Liver (tissue), 9 donors: ENCODE measurements around the gene S1PR1. TPM values are rescaled to one million over a fixed set of nuclear protein-coding genes. Genes with fewer than 3 reads are reported as not detected.

Experiments used
- DNase-seq: peaks from one replicate; pipeline ENCODE4 v3.0.0-alpha.2; 2017; ENCODE audit warnings: low spot score
- H3K27ac ChIP-seq, 2 donors: one replicate each; pipeline ENCODE4 v1.7.0; 2013; ENCODE audit warnings: inconsistent platforms in 2 of 2, low read length in 2 of 2, control low read depth in 1 of 2, low read depth in 1 of 2, mild to moderate bottlenecking in 1 of 2
- H3K27me3 ChIP-seq, 4 donors: one replicate each; pipeline versions ENCODE4 v1.6.1 to v1.7.0; 2013; ENCODE audit warnings: low read length in 3 of 4, inconsistent platforms in 1 of 4, mild to moderate bottlenecking in 1 of 4, moderate library complexity in 1 of 4; ENCODE audit not compliant: control insufficient read depth in 4 of 4, insufficient read depth in 4 of 4
- H3K36me3 ChIP-seq, 4 donors: one replicate each; pipeline versions ENCODE4 v1.6.1 to v1.7.0; 2013; ENCODE audit warnings: low read length in 3 of 4, mild to moderate bottlenecking in 3 of 4, low read depth in 1 of 4, moderate library complexity in 1 of 4; ENCODE audit not compliant: control insufficient read depth in 4 of 4, insufficient read depth in 3 of 4
- H3K4me1 ChIP-seq, 4 donors: one replicate each; pipeline versions ENCODE4 v1.6.1 to v1.7.0; 2013; ENCODE audit warnings: low read length in 3 of 4, mild to moderate bottlenecking in 3 of 4, moderate library complexity in 1 of 4; ENCODE audit not compliant: control insufficient read depth in 4 of 4, insufficient read depth in 4 of 4
- H3K4me3 ChIP-seq, 3 donors: one replicate each; pipeline versions ENCODE4 v1.6.1 to v1.7.0; 2013; ENCODE audit warnings: low read length in 3 of 3, control low read depth in 1 of 3, low read depth in 1 of 3, mild to moderate bottlenecking in 1 of 3
- H3K9ac ChIP-seq, 2 donors: one replicate each; pipeline ENCODE4 v1.7.0; 2013; ENCODE audit warnings: low read length in 2 of 2, mild to moderate bottlenecking in 2 of 2, moderate library complexity in 2 of 2, control low read depth in 1 of 2, low read depth in 1 of 2
- H3K9me3 ChIP-seq, 4 donors: one replicate each; pipeline versions ENCODE4 v1.6.1 to v1.7.0; 2013; ENCODE audit warnings: low read length in 3 of 4; ENCODE audit not compliant: control insufficient read depth in 4 of 4
- ATF3 ChIP-seq: IDR thresholded peaks from 2 replicates; pipeline ENCODE4 v1.6.1; 2016; ENCODE audit warnings: antibody characterized with exemption
- EGR1 ChIP-seq, 2 donors: IDR thresholded peaks; 2 replicates each; pipeline ENCODE4 v1.6.1; 2016 to 2018; ENCODE audit warnings: antibody characterized with exemption in 2 of 2, low read depth in 2 of 2
- FOXA1 ChIP-seq: IDR thresholded peaks from 2 replicates; pipeline ENCODE4 v1.6.1; 2016; ENCODE audit warnings: antibody characterized with exemption
- FOXA2 ChIP-seq: IDR thresholded peaks from 2 replicates; pipeline ENCODE4 v1.6.1; 2016; ENCODE audit warnings: antibody characterized with exemption
- GABPA ChIP-seq, 2 donors: IDR thresholded peaks in 1 of 2; conservative IDR thresholded peaks in 1 of 2; 2 replicates each; pipeline ENCODE4 v1.6.1; 2016; ENCODE audit warnings: antibody characterized with exemption in 2 of 2, mild to moderate bottlenecking in 1 of 2, moderate library complexity in 1 of 2
- HNF4A ChIP-seq, 2 donors: conservative IDR thresholded peaks; 2 replicates each; pipeline ENCODE4 v1.6.1; 2016; ENCODE audit warnings: antibody characterized with exemption in 2 of 2, mild to moderate bottlenecking in 2 of 2
- HNF4G ChIP-seq: IDR thresholded peaks from 2 replicates; pipeline ENCODE4 v1.6.1; 2016; ENCODE audit warnings: antibody characterized with exemption
- JUND ChIP-seq, 2 donors: IDR thresholded peaks; 2 replicates each; pipeline ENCODE4 v1.6.1; 2016; ENCODE audit warnings: antibody characterized with exemption in 2 of 2
- MAX ChIP-seq: IDR thresholded peaks from 2 replicates; pipeline ENCODE4 v1.6.1; 2016; ENCODE audit warnings: antibody characterized with exemption
- NR2F2 ChIP-seq: IDR thresholded peaks from 2 replicates; pipeline ENCODE4 v1.6.1; 2016; ENCODE audit warnings: antibody characterized with exemption
- RAD21 ChIP-seq, 2 donors: IDR thresholded peaks; 2 replicates each; pipeline ENCODE4 v1.6.1; 2016; ENCODE audit warnings: antibody characterized with exemption in 2 of 2, mild to moderate bottlenecking in 2 of 2
- REST ChIP-seq: IDR thresholded peaks from 2 replicates; pipeline ENCODE4 v1.6.1; 2016; ENCODE audit warnings: antibody characterized with exemption, mild to moderate bottlenecking
- RXRA ChIP-seq, 2 donors: IDR thresholded peaks; 2 replicates each; pipeline ENCODE4 v1.6.1; 2017 to 2018; ENCODE audit warnings: antibody characterized with exemption in 2 of 2, mild to moderate bottlenecking in 1 of 2
- SP1 ChIP-seq: IDR thresholded peaks from 2 replicates; pipeline ENCODE4 v1.6.1; 2018; ENCODE audit warnings: antibody characterized with exemption, mild to moderate bottlenecking
- TAF1 ChIP-seq: conservative IDR thresholded peaks from 2 replicates; pipeline ENCODE4 v1.6.1; 2016; ENCODE audit warnings: antibody characterized with exemption, mild to moderate bottlenecking
- YY1 ChIP-seq: IDR thresholded peaks from 2 replicates; pipeline ENCODE4 v1.6.1; 2016; ENCODE audit warnings: antibody characterized with exemption, mild to moderate bottlenecking
- ZBTB33 ChIP-seq: IDR thresholded peaks from 2 replicates; pipeline ENCODE4 v1.6.1; 2016; ENCODE audit warnings: antibody characterized with exemption
- WGBS: extraction: QIAGEN DNeasy Blood & Tissue Kit; methylation state at CpG from one replicate; pipeline ENCODE4 v1.1.7; 2013; 5-methylcytosine and 5-hydroxymethylcytosine counted together
- polyA plus RNA-seq, 2 donors: library from polyadenylated mRNA; stranded (reverse) in 1 of 2; unstranded in 1 of 2; fragments of 200-250 nt in 1 of 2; fragments of >200 nt in 1 of 2; fragmentation: Nextera tagmentation in 1 of 2; extraction: Ambion mirVana in 1 of 2; gene quantifications; one replicate each; pipeline versions ENCODE4 v1.2.1 to v1.2.3, GENCODE V29; 2013 to 2015
- total RNA-seq, 2 donors: library from RNA; depleted of rRNA; stranded (reverse); fragments of >200 nt; gene quantifications; one replicate each; pipeline ENCODE4 v1.2.3, GENCODE V29; 2014
- donor health status: healthy.
- donor health status: healthy.
- donor health status: healthy.
- donor health status: healthy.
- donor health status: healthy.

Gene S1PR1
- total and polyA plus RNA-seq, 4 donors = 7.8 to 13.9 (median 11.1) TPM

GRCh38 chr1:101284021-101284420 lies 47.2 kb downstream of the S1PR1 start:
- no peak overlapping the region for H3K27ac ChIP-seq
- H3K9me3 ChIP-seq = no peaks in the 10 kb centered on the region
- WGBS = 89% methylated on average over 16 of the region's 16 CpGs
- no peak for DNase-seq
- no peaks in the 10 kb centered on the region for H3K27me3 ChIP-seq
- TF ChIP-seq GABPA (IDR thresholded peaks at IDR 0.05 in 1 of 2, conservative IDR thresholded peaks at IDR 0.05 in 1 of 2) (no peak), FOXA1 (no peak), YY1 (no peak), MAX (no peak), HNF4A (conservative IDR thresholded peaks at IDR 0.05) (no peak), REST (no peak), ATF3 (no peak), EGR1 (IDR thresholded peaks at IDR 0.05; ENCODE audit: low read depth in 2 of 2) (no peak), ZBTB33 (no peak), FOXA2 (no peak), NR2F2 (no peak), SP1 (no peak), RXRA (IDR thresholded peaks at IDR 0.05) (no peak), RAD21 (IDR thresholded peaks at IDR 0.05) (no peak), TAF1 (no peak)
- H3K36me3 ChIP-seq = no peaks in the 10 kb centered on the region
- no peak overlapping the region for H3K4me3 ChIP-seq
- peaks cover 0 to 9% (median 1%) of the 10 kb centered on the region in 4 donors for H3K4me1 ChIP-seq
- H3K9ac ChIP-seq = no peak overlapping the region

- Histone ChIP-seq H3K27me3 (no peaks in the 10 kb centered on the region), H3K36me3 (no peaks in the 10 kb centered on the region), H3K4me3 (no peak overlapping the region), H3K4me1 (peaks cover 0 to 9% (median 1%) of the 10 kb centered on the region in 4 donors), H3K27ac (no peak overlapping the region), H3K9me3 (no peaks in the 10 kb centered on the region), H3K9ac (no peak overlapping the region)
- 90% methylated on average over 5 of the region's 5 CpGs for WGBS
- TF ChIP-seq HNF4A (conservative IDR thresholded peaks at IDR 0.05) = no peak
- TF ChIP-seq SP1 = no peak
- TF ChIP-seq ATF3 = no peak
- TF ChIP-seq JUND (IDR thresholded peaks at IDR 0.05) = no peak
- no peak for TF ChIP-seq ZBTB33
- no peak for TF ChIP-seq HNF4G
- DNase-seq = no peak
Observed at GRCh38 chr1:101284622-101285218, 47.9 kb downstream of the S1PR1 start.
